ENCODE data around the gene SPECC1.
"Not testable (repeated sequence)": the region's sequence is repeated elsewhere in the genome, so short reads cannot be mapped to it uniquely, and the experiment has no call there.

SPECC1 gene

GRCh38 chr17:20224379-20224778 lies 215.2 kb downstream of the SPECC1 start:
- Histone ChIP-seq H3K4me3 (ENCODE audit: low read depth in 1 of 2, low read length in 1 of 2) (no peak overlapping the region), H3K9me3 (no peaks in the 10 kb centered on the region), H3K27me3 (no peaks in the 10 kb centered on the region), H3K36me3 (peaks cover 15% of the 10 kb centered on the region), H3K27ac (no peak overlapping the region), H3K4me1 (ENCODE audit: control insufficient read depth in 1 of 2, insufficient read depth in 1 of 2, low read depth in 1 of 2, low read length in 1 of 2) (no peaks in the 10 kb centered on the region)
- no peak for TF ChIP-seq CTCF (IDR thresholded peaks at IDR 0.05)

- H3K4me1 ChIP-seq (ENCODE audit: control insufficient read depth in 1 of 2, insufficient read depth in 1 of 2, low read depth in 1 of 2, low read length in 1 of 2), result no peaks in the 10 kb centered on the region
- H3K9me3 ChIP-seq, result no peaks in the 10 kb centered on the region
- peaks cover 16% of the 10 kb centered on the region for H3K36me3 ChIP-seq
- no peak overlapping the region for H3K4me3 ChIP-seq (ENCODE audit: low read depth in 1 of 2, low read length in 1 of 2)
- no peak for TF ChIP-seq CTCF (IDR thresholded peaks at IDR 0.05)
- H3K27ac ChIP-seq, result no peak overlapping the region
- no peaks in the 10 kb centered on the region for H3K27me3 ChIP-seq
These were observed 216.3 kb downstream of the SPECC1 start for GRCh38 chr17:20225162-20226115.

- H3K36me3 ChIP-seq, result peaks cover 20% of the 10 kb centered on the region
- no peaks in the 10 kb centered on the region for H3K27me3 ChIP-seq
- H3K4me1 ChIP-seq (ENCODE audit: control insufficient read depth in 1 of 2, insufficient read depth in 1 of 2, low read depth in 1 of 2, low read length in 1 of 2), result no peaks in the 10 kb centered on the region
- TF ChIP-seq CTCF (IDR thresholded peaks at IDR 0.05), result peak; percentile 37
- no peaks in the 10 kb centered on the region for H3K9me3 ChIP-seq
- no peak overlapping the region for H3K4me3 ChIP-seq (ENCODE audit: low read depth in 1 of 2, low read length in 1 of 2)
- H3K27ac ChIP-seq, result no peak overlapping the region
These were observed 217.8 kb downstream of the SPECC1 start for GRCh38 chr17:20226814-20227482.

- H3K4me3 ChIP-seq (ENCODE audit: low read depth in 1 of 2, low read length in 1 of 2); H3K9me3 ChIP-seq; H3K27me3 ChIP-seq; H3K27ac ChIP-seq; H3K4me1 ChIP-seq (ENCODE audit: control insufficient read depth in 1 of 2, insufficient read depth in 1 of 2, low read depth in 1 of 2, low read length in 1 of 2): not testable (repeated sequence)
- H3K36me3 ChIP-seq, result peaks cover 29% of the 10 kb centered on the region
These were observed 218.7 kb downstream of the SPECC1 start for GRCh38 chr17:20227720-20228370.

- Histone ChIP-seq H3K36me3 (peaks cover 33% of the 10 kb centered on the region), H3K9me3 (no peaks in the 10 kb centered on the region), H3K27me3 (no peaks in the 10 kb centered on the region), H3K4me3 (ENCODE audit: low read depth in 1 of 2, low read length in 1 of 2) (no peak overlapping the region), H3K27ac (no peak overlapping the region), H3K4me1 (ENCODE audit: control insufficient read depth in 1 of 2, insufficient read depth in 1 of 2, low read depth in 1 of 2, low read length in 1 of 2) (no peaks in the 10 kb centered on the region)
- TF ChIP-seq CTCF (IDR thresholded peaks at IDR 0.05), result no peak
These were observed 219.3 kb downstream of the SPECC1 start for GRCh38 chr17:20228410-20228809.
